Measurements from ENCODE around the gene TEF.

DNA sequence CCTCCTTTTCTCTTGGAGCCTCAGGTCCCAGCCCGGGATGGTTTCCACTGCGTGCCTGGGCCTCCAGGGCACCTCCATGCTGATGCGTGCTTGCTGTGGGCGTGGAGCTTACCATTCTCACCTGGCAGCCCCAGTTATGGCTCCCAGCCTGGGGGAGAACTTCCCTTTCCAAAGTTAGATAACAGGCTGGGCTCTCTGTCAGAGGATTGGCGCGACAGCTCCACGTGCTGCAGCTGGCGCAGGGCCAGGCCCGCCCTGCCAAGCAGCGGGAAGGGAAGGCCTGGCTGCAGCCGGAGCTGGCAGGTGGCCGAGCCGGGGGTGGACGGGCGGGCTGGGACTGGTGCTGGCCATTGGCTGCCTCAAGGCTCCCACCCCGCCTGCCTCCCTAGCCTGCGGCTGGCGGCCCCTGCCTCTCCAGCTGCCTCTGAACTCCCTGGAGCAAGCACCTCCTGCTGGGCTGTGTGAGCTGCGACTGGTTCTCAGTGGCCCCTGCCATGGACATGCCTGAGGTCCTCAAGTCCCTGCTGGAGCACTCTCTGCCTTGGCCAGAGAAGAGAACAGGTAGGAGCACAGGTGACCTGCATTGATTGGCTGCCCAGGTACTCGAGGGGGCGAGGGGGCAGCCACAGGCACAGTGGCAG, 14.6 kb upstream of the TEF start:
- TF ChIP-seq, protein P1, sequence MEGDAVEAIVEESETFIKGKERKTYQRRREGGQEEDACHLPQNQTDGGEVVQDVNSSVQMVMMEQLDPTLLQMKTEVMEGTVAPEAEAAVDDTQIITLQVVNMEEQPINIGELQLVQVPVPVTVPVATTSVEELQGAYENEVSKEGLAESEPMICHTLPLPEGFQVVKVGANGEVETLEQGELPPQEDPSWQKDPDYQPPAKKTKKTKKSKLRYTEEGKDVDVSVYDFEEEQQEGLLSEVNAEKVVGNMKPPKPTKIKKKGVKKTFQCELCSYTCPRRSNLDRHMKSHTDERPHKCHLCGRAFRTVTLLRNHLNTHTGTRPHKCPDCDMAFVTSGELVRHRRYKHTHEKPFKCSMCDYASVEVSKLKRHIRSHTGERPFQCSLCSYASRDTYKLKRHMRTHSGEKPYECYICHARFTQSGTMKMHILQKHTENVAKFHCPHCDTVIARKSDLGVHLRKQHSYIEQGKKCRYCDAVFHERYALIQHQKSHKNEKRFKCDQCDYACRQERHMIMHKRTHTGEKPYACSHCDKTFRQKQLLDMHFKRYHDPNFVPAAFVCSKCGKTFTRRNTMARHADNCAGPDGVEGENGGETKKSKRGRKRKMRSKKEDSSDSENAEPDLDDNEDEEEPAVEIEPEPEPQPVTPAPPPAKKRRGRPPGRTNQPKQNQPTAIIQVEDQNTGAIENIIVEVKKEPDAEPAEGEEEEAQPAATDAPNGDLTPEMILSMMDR (IDR thresholded peaks at IDR 0.05), result peak in 3 of 4 experiments; percentile 13 to 39 (median 15)
- peak in 1 of 2 donors; percentile 57 for TF ChIP-seq POLR2A (IDR thresholded peaks at IDR 0.05)

Data from uterus (tissue), 2 donors.